Activated CD8-positive, alpha-beta memory T cell treated with anti-CD3 and anti-CD28 coated beads, Interleukin-2, amount 10 ng/mL, durations not matched to agents 7 days and 5 days (primary cell): ENCODE measurements around the gene EYA2. TPM values are rescaled to one million over a fixed set of nuclear protein-coding genes. Genes with fewer than 3 reads are reported as not detected.

Experiments
- ATAC-seq: fragments of 150-1000 bp; cut with Tn5 transposase; one replicate; pipeline ENCODE4 v1.10.0; 2021; ENCODE audit warnings: moderate library complexity
- CTCF ChIA-PET: fragments of 350-600 bp; sonication (Branson Sonifier 250); formaldehyde crosslinking; loops from one replicate; lab custom pipeline; 2021; ENCODE audit warnings: antibody characterized with exemption; lab: Charles Lee
- DNase-seq: peaks from one replicate; pipeline ENCODE4 v3.0.0-alpha.2; 2020
- H3K27ac Mint-ChIP-seq: one replicate; pipeline ENCODE4 v1.8.0; 2021; ENCODE audit warnings: mild to moderate bottlenecking, mixed read lengths
- H3K27me3 Mint-ChIP-seq: one replicate; pipeline ENCODE4 v1.8.0; 2021; ENCODE audit warnings: mixed read lengths
- H3K36me3 Mint-ChIP-seq: one replicate; pipeline ENCODE4 v1.8.0; 2021; ENCODE audit warnings: mild to moderate bottlenecking, mixed read lengths
- H3K4me1 Mint-ChIP-seq: one replicate; pipeline ENCODE4 v1.8.0; 2021; ENCODE audit warnings: mixed read lengths
- H3K4me3 Mint-ChIP-seq: one replicate; pipeline ENCODE4 v1.8.0; 2021; ENCODE audit warnings: mild to moderate bottlenecking, moderate library complexity, mixed read lengths
- H3K9me3 Mint-ChIP-seq: one replicate; pipeline ENCODE4 v1.8.0; 2022; ENCODE audit warnings: low read depth, mixed read lengths
- microRNA-seq: library from miRNA; unstranded; fragments of <30 nt; microRNA quantifications from one replicate; pipeline ENCODE4 v1.2.0, GENCODE V29; 2022
- total RNA-seq, 2 experiments: library from RNA; stranded (reverse); gene quantifications; one replicate each; pipeline ENCODE4 v1.2.3, GENCODE V29; 2021

EYA2 gene
- total RNA-seq, 2 experiments from 2014 or later: not detected

DNA sequence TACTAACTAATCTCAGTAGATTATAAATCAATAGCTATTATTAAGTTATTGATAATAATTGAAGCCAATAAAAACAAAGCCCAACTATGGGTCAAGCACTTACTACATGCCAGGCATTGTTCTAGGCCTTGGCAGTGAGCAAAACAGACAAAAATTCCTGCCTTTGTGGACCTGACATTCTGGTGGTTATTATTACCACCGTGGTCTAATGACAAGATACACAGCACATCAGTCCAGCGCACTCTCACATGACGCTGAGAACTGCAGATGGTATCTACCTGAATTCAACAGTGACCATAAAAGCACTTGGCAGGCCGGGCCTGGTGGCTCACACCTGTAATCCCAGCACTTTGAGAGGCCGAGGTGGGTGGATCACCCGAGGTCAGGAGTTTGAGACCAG, 340.5 kb downstream of the EYA2 start:
- Mint-ChIP-seq H3K4me3 (no peak overlapping the region), H3K36me3 (peaks cover 43% of the 10 kb centered on the region), H3K27me3 (no peaks in the 10 kb centered on the region), H3K27ac (no peak overlapping the region), H3K4me1 (no peaks in the 10 kb centered on the region), H3K9me3 (no peaks in the 10 kb centered on the region)
- CTCF ChIA-PET: interaction anchor here (1.5 kb wide), 1 partner anchor 149 kb away, joined by 4 read pairs; no protein-coding TSS in a partner anchor
- no peak for DNase-seq
- ATAC-seq: no peak

DNA sequence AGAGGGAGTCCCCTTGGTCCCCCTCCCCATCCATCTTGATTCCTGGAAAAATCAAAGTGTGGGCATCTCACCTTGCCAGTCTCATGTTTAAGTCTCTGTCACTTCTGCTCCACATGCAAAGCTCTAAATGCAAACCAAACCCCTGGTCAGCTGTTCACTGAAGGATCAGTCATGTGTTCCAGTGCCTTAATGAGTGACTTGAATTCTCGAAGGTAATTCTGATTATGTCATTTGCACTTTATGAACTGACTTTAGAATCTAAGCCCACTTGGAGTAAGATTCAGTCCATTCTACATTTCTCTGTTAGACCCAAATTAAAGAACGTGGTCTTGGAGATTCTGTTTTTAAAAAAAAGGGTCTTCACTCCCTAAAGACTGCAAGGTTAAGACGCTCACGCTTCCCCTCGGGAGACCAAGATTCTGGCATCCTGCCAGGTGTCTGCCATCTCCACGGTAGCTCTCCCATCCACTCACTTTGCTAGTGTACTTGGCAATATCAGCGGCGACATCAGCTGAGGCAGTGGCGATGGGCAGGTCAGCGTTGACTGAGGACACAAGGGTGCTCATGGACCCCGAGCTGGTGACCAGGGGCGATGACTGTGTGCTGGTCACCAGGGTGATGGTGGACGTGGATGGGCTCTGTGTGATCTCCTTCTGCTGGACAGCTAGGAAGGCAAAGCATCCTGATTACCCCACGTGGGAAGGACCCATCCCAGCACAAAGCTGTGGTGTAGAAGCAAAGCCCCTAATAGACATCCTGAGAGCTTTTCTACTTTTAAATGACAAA, 341.4 kb downstream of the EYA2 start:
- DNase-seq (no peak), ATAC-seq (no peak)
- no peaks in the 10 kb centered on the region for H3K4me1 Mint-ChIP-seq
- peaks cover 41% of the 10 kb centered on the region for H3K36me3 Mint-ChIP-seq
- H3K27me3 Mint-ChIP-seq: no peaks in the 10 kb centered on the region
- H3K9me3 Mint-ChIP-seq: no peaks in the 10 kb centered on the region
- CTCF ChIA-PET: interaction anchor here (1.0 kb wide), 1 partner anchor 148 kb away, joined by 3 read pairs; no protein-coding TSS in a partner anchor
- no peak overlapping the region for H3K27ac Mint-ChIP-seq
- no peak overlapping the region for H3K4me3 Mint-ChIP-seq

DNA sequence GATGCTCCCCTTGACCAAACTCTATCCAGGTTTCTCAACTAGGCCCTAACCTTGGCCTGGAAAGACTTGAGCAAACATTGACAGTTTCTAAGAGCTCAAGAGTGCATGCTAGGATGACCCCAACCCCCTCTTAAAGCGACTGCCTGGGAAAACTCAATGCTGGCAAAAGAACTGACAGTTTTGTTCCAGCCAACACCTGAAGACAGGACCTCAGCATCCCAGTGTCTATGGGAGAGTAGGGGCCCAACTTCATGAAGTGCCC, 341.9 kb downstream of the EYA2 start:
- no peaks in the 10 kb centered on the region for H3K27me3 Mint-ChIP-seq
- ATAC-seq: no peak
- no peak overlapping the region for H3K27ac Mint-ChIP-seq
- CTCF ChIA-PET: interaction anchor here (1.0 kb wide), 1 partner anchor 147 kb away, joined by 3 read pairs; no protein-coding TSS in a partner anchor
- H3K4me1 Mint-ChIP-seq: no peaks in the 10 kb centered on the region
- H3K36me3 Mint-ChIP-seq: peaks cover 44% of the 10 kb centered on the region
- DNase-seq: no peak
- H3K4me3 Mint-ChIP-seq: no peak overlapping the region
- H3K9me3 Mint-ChIP-seq: no peaks in the 10 kb centered on the region

DNA sequence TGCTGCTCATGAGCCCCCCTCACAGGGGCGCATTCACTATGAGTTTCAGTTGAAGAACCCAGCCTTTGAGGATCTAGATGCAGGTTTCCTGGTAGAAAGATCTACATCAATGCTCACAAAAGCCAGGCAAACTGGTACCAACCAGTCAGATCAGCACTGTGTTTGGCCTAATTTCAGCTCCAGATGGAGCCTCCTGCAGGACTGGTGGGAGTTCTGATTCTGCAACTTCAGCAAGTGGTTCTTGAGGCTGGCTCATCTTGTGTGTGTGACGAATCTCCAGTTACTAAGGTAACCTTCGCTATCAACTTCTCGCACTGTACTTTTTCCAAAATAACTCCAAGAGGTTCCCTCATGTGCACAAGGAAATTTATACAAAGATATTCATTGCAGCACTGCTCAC, 343.1 kb downstream of the EYA2 start:
- Mint-ChIP-seq H3K4me3 (no peak overlapping the region), H3K36me3 (peaks cover 45% of the 10 kb centered on the region), H3K27me3 (no peaks in the 10 kb centered on the region), H3K27ac (no peak overlapping the region), H3K9me3 (no peaks in the 10 kb centered on the region), H3K4me1 (no peaks in the 10 kb centered on the region)
- DNase-seq: no peak
- ATAC-seq: no peak
- CTCF ChIA-PET: no interaction called here

Small RNA genes within 50 kb of the gene (microRNA-seq; reads per million reads assigned to microRNA genes)
- gene MIR3616: not detected

Other genes starting within 250 kb of the EYA2 start
- under 1 TPM in 1 of 2 experiments, not detected in 1; 0.19 TPM for gene SLC13A3, start 243.4 kb upstream of the EYA2 start, total RNA-seq
- gene TP53RK, start 205.4 kb upstream of the EYA2 start, total RNA-seq: 10 to 100 TPM; 14.8 to 20.9 TPM
- gene SLC2A10, start 185.2 kb upstream of the EYA2 start, total RNA-seq: not detected